Ovary (tissue), 9 donors: Measurements from ENCODE around the gene ABCA13. TPM values are rescaled to one million over a fixed set of nuclear protein-coding genes. Genes with fewer than 3 reads are reported as not detected.

Experiments
- DNase-seq, 5 donors: peaks; one replicate each; pipeline ENCODE4 v3.0.0-alpha.2; 2019 to 2020
- H3K27ac ChIP-seq, 2 donors: fragments of 200-600 bp; one replicate each; pipeline versions ENCODE4 v1.5.1 to v1.8.0; 2019 to 2022
- H3K27me3 ChIP-seq: fragments of 200-600 bp; one replicate; pipeline ENCODE4 v1.8.0; 2022
- H3K36me3 ChIP-seq: fragments of 200-600 bp; sonication (generic); one replicate; pipeline ENCODE4 v1.5.1; 2019
- H3K4me1 ChIP-seq: one replicate; pipeline ENCODE4 v1.8.1; 2013; ENCODE audit warnings: mild to moderate bottlenecking, moderate library complexity; ENCODE audit not compliant: insufficient read depth
- H3K4me3 ChIP-seq: fragments of 200-600 bp; sonication (generic); one replicate; pipeline ENCODE4 v1.5.1; 2017
- H3K9me3 ChIP-seq, 2 donors: fragments of 200-600 bp in 1 of 2; sonication (generic) in 1 of 2; one replicate each; pipeline versions ENCODE4 v1.5.1 to v1.8.1; 2013 to 2019; ENCODE audit warnings: mild to moderate bottlenecking in 1 of 2, moderate library complexity in 1 of 2
- CTCF ChIP-seq, 3 donors: fragments of 450-650 bp in 2 of 3; fragments of 200-600 bp in 1 of 3; IDR thresholded peaks; one replicate each; pipeline versions ENCODE4 v1.5.1 to v1.8.0; 2016 to 2022; ENCODE audit warnings: antibody characterized with exemption in 3 of 3, mild to moderate bottlenecking in 1 of 3
- EP300 ChIP-seq: sonication (generic); formaldehyde crosslinking; IDR thresholded peaks from one replicate; pipeline ENCODE4 v1.6.1; 2017; ENCODE audit warnings: antibody characterized with exemption
- POLR2A ChIP-seq: fragments of 450-650 bp; IDR thresholded peaks from one replicate; pipeline ENCODE4 v1.6.1; 2017; ENCODE audit warnings: antibody characterized with exemption, mild to moderate bottlenecking, moderate library complexity
- WGBS, 3 donors: extraction: QIAGEN DNeasy Blood & Tissue Kit in 1 of 3; methylation state at CpG; one replicate each; pipeline versions ENCODE4 v1.1.5 to v1.1.7; 2013 to 2017; 5-methylcytosine and 5-hydroxymethylcytosine counted together
- intact Hi-C, 4 donors: fragments of 100-400 bp; cut with DNase I; formaldehyde crosslinking; loops; one replicate each; pipeline versions ENCODE4 v1.11.0 to v1.15.1; 2022 to 2023
- polyA plus RNA-seq, 2 donors: library from polyadenylated mRNA; stranded (reverse); fragments of 200-250 nt in 1 of 2; fragments of 350-450 nt in 1 of 2; fragmentation: Illumina TruSeq in 1 of 2; extraction: RNeasy Lipid Tissue Mini Kit (QIAGEN cat#74804) in 1 of 2; gene quantifications; one replicate each; pipeline ENCODE4 v1.2.3, GENCODE V29; 2013 to 2014
- total RNA-seq, 7 donors: library from RNA; depleted of rRNA in 2 of 7; stranded (reverse); fragments of >200 nt in 2 of 7; fragmentation: NEBNext Ultra II Directional in 3 of 7; extraction: Animal tissue kit (Norgen Biotek cat#: 25700) in 3 of 7; gene quantifications; one replicate each; pipeline versions ENCODE4 v1.1.0 to v1.2.4, GENCODE V29; 2016 to 2023
- donor health status: DM: no; HTN: no; CAD: no; lungs with moderate emphysema.
- donor health status: DM: no; HTN: no; CAD: no.
- donor health status: Bipolar disorder and iron deficiency.
- donor health status: DM: yes; HTN: yes; CAD: no.
- donor health status: DM: no; HTN: no; CAD: no.
- donor health status: DM: yes; HTN: yes; CAD: no.

Gene ABCA13
- total and polyA plus RNA-seq, 9 donors, result 0.02 to 4.1 (median 0.20) TPM

GRCh38 chr7:48540746-48541145 is 369.5 kb downstream of the ABCA13 start:
- Histone ChIP-seq H3K4me1 (no peaks in the 10 kb centered on the region), H3K9me3 (no peaks in the 10 kb centered on the region), H3K27me3 (no peaks in the 10 kb centered on the region), H3K36me3 (no peaks in the 10 kb centered on the region), H3K27ac (no peak overlapping the region), H3K4me3 (no peak overlapping the region)
- no peak for TF ChIP-seq POLR2A
- no peak for TF ChIP-seq CTCF (IDR thresholded peaks at IDR 0.05)
- no peak for TF ChIP-seq EP300
- intact Hi-C loops, result no loop called here
- WGBS, 3 donors, result 11 to 37% (median 12%) methylated on average over 1 of the region's 1 CpG
- DNase-seq, result no peak

- DNase-seq, result no peak
- 71 to 92% (median 84%) methylated on average over 2 of the region's 2 CpGs for WGBS, 3 donors
- intact Hi-C loops, result loop anchor here in 1 of 4 donors (5.0 kb wide), 1 partner anchor 131 kb away; no protein-coding TSS in a partner anchor
Measured at GRCh38 chr7:48548667-48549066, 377.4 kb downstream of the ABCA13 start.

GRCh38 chr7:48551652-48552051 is 380.4 kb downstream of the ABCA13 start:
- Histone ChIP-seq H3K9me3 (no peaks in the 10 kb centered on the region), H3K27ac (no peak overlapping the region), H3K4me1 (no peaks in the 10 kb centered on the region), H3K36me3 (no peaks in the 10 kb centered on the region), H3K27me3 (no peaks in the 10 kb centered on the region), H3K4me3 (no peak overlapping the region)
- intact Hi-C loops, result no loop called here
- no peak for DNase-seq
- TF ChIP-seq POLR2A (no peak), CTCF (IDR thresholded peaks at IDR 0.05) (no peak), EP300 (no peak)

More at GRCh38 chr7:48548667-48549066, 377.4 kb downstream of the ABCA13 start:
- Histone ChIP-seq H3K4me1 (no peaks in the 10 kb centered on the region), H3K36me3 (no peaks in the 10 kb centered on the region), H3K4me3 (no peak overlapping the region), H3K9me3 (no peaks in the 10 kb centered on the region), H3K27me3 (no peaks in the 10 kb centered on the region), H3K27ac (no peak overlapping the region)
- TF ChIP-seq CTCF (IDR thresholded peaks at IDR 0.05) (no peak), EP300 (no peak), POLR2A (no peak)

GRCh38 chr7:48563334-48563733 is 392.1 kb downstream of the ABCA13 start:
- H3K27ac ChIP-seq, result no peak overlapping the region
- H3K36me3 ChIP-seq, result no peaks in the 10 kb centered on the region
- intact Hi-C loops, result no loop called here
- no peak for DNase-seq
- H3K9me3 ChIP-seq, result no peaks in the 10 kb centered on the region
- no peak overlapping the region for H3K4me3 ChIP-seq
- H3K4me1 ChIP-seq, result no peaks in the 10 kb centered on the region
- no peaks in the 10 kb centered on the region for H3K27me3 ChIP-seq
- TF ChIP-seq EP300, result no peak
- TF ChIP-seq CTCF (IDR thresholded peaks at IDR 0.05), result no peak
- TF ChIP-seq POLR2A, result no peak
- 77 to 90% (median 78%) methylated on average over 1 of the region's 1 CpG for WGBS, 3 donors

- intact Hi-C loops, result no loop called here
Measured at GRCh38 chr7:48575516-48575915, 404.3 kb downstream of the ABCA13 start.

More at GRCh38 chr7:48575516-48575915, 404.3 kb downstream of the ABCA13 start:
- WGBS, 3 donors, result 95 to 97% (median 95%) methylated on average over 2 of the region's 2 CpGs
- no peaks in the 10 kb centered on the region for H3K4me1 ChIP-seq
- H3K4me3 ChIP-seq, result no peak overlapping the region
- no peaks in the 10 kb centered on the region for H3K36me3 ChIP-seq
- H3K9me3 ChIP-seq, result no peaks in the 10 kb centered on the region
- TF ChIP-seq EP300 (no peak), CTCF (IDR thresholded peaks at IDR 0.05) (no peak), POLR2A (no peak)
- no peak overlapping the region for H3K27ac ChIP-seq
- no peak for DNase-seq
- no peaks in the 10 kb centered on the region for H3K27me3 ChIP-seq
